ENCODE results near the gene PNCK.

DNA sequence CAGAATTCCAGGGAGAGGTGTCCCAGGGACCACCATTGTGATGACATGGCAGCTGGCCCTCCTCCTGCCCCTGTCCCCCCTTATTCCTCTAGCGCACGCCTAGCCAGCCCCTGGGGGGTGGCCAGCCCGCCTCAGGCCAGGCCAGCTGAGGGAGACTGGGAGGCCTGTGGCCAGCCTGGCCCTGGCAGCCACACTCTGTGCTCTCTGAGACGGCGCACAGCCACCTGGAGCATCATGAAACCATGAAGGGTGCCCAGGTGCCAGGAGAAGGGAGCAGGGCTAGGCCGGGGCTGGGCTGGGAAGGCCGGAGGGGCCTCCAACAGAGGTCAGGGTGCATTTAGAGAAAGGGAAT is 41.0 kb downstream of the PNCK start:
- TF ChIP-seq SREBF1 (IDR thresholded peaks at IDR 0.05; ENCODE audit: low read length) = no peak
- no peak for TF ChIP-seq CREB1 (IDR thresholded peaks at IDR 0.05; ENCODE audit: low read depth)
- TF ChIP-seq, protein P1, sequence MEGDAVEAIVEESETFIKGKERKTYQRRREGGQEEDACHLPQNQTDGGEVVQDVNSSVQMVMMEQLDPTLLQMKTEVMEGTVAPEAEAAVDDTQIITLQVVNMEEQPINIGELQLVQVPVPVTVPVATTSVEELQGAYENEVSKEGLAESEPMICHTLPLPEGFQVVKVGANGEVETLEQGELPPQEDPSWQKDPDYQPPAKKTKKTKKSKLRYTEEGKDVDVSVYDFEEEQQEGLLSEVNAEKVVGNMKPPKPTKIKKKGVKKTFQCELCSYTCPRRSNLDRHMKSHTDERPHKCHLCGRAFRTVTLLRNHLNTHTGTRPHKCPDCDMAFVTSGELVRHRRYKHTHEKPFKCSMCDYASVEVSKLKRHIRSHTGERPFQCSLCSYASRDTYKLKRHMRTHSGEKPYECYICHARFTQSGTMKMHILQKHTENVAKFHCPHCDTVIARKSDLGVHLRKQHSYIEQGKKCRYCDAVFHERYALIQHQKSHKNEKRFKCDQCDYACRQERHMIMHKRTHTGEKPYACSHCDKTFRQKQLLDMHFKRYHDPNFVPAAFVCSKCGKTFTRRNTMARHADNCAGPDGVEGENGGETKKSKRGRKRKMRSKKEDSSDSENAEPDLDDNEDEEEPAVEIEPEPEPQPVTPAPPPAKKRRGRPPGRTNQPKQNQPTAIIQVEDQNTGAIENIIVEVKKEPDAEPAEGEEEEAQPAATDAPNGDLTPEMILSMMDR (IDR thresholded peaks at IDR 0.05 in 2 of 3, conservative IDR thresholded peaks at IDR 0.05 in 1 of 3; ENCODE audit: control insufficient read depth in 2 of 3, extremely low read depth in 1 of 3, insufficient read depth in 1 of 3, low read depth in 3 of 3, low read length in 3 of 3) = no peak
- no peak for TF ChIP-seq POLR2AphosphoS5 (IDR thresholded peaks at IDR 0.05; ENCODE audit: low read length)
- TF ChIP-seq POLR2A (IDR thresholded peaks at IDR 0.05; ENCODE audit: low read depth, low read length) = no peak
- TF ChIP-seq CREM (IDR thresholded peaks at IDR 0.05; ENCODE audit: low read depth) = no peak
